ENCODE measurements around the gene SSH2. TPM values are rescaled to one million over a fixed set of nuclear protein-coding genes. Genes with fewer than 3 reads are reported as not detected.

Gene SSH2
- total RNA-seq, 1 donor = 77.5 TPM

- H3K4me3 ChIP-seq (ENCODE audit: low read length) = no peak overlapping the region
- no peaks in the 10 kb centered on the region for H3K9me3 ChIP-seq (ENCODE audit: low read depth, low read length)
Measured at GRCh38 chr17:29642171-29642611, 287.8 kb downstream of the SSH2 start.

GRCh38 chr17:29640981-29641642 lies 288.9 kb downstream of the SSH2 start:
- no peaks in the 10 kb centered on the region for H3K27me3 ChIP-seq (ENCODE audit: insufficient read depth, low read length)
- no peak overlapping the region for H3K4me3 ChIP-seq (ENCODE audit: low read length)
- no peaks in the 10 kb centered on the region for H3K9me3 ChIP-seq (ENCODE audit: low read depth, low read length)
- H3K4me1 ChIP-seq (ENCODE audit: insufficient read depth, low read length) = peaks cover 18% of the 10 kb centered on the region

More at GRCh38 chr17:29642171-29642611, 287.8 kb downstream of the SSH2 start:
- Histone ChIP-seq H3K27me3 (ENCODE audit: insufficient read depth, low read length) (no peaks in the 10 kb centered on the region), H3K4me1 (ENCODE audit: insufficient read depth, low read length) (peaks cover 18% of the 10 kb centered on the region)

- H3K27me3 ChIP-seq (ENCODE audit: insufficient read depth, low read length) = no peaks in the 10 kb centered on the region
- H3K9me3 ChIP-seq (ENCODE audit: low read depth, low read length) = no peaks in the 10 kb centered on the region
- no peak overlapping the region for H3K4me3 ChIP-seq (ENCODE audit: low read length)
- H3K4me1 ChIP-seq (ENCODE audit: insufficient read depth, low read length) = peaks cover 18% of the 10 kb centered on the region
Measured at GRCh38 chr17:29640413-29640812, 289.6 kb downstream of the SSH2 start.

DNA sequence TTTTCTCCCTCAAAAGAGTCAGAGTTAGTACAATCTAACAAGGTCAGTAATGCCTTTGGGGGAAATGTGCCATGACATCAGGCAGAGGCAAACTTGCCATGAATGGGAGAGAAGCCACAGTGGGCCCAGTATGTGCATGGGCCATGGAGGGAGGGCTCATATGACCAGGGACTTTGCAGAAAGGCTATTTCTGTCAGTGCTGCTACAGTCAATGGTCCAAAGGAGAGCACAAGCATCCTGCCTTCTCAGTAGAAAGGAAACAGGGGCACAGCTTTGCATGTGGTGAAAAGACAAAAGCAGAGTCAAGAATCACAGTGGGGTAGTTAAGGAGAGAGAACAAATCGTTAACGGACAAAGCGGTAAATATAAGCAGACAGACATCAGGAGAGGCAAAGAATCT lies 296.1 kb downstream of the SSH2 start:
- Histone ChIP-seq H3K4me1 (ENCODE audit: insufficient read depth, low read length) (no peaks in the 10 kb centered on the region), H3K27me3 (ENCODE audit: insufficient read depth, low read length) (no peaks in the 10 kb centered on the region), H3K9me3 (ENCODE audit: low read depth, low read length) (no peaks in the 10 kb centered on the region), H3K4me3 (ENCODE audit: low read length) (no peak overlapping the region)

- Histone ChIP-seq H3K9me3 (ENCODE audit: low read depth, low read length) (no peaks in the 10 kb centered on the region), H3K4me3 (ENCODE audit: low read length) (no peak overlapping the region), H3K27me3 (ENCODE audit: insufficient read depth, low read length) (no peaks in the 10 kb centered on the region), H3K4me1 (ENCODE audit: insufficient read depth, low read length) (no peaks in the 10 kb centered on the region)
Measured at GRCh38 chr17:29630630-29631193, 299.3 kb downstream of the SSH2 start.

GRCh38 chr17:29629839-29630238 lies 300.2 kb downstream of the SSH2 start:
- H3K27me3 ChIP-seq (ENCODE audit: insufficient read depth, low read length) = no peaks in the 10 kb centered on the region
- no peak overlapping the region for H3K4me3 ChIP-seq (ENCODE audit: low read length)
- no peaks in the 10 kb centered on the region for H3K9me3 ChIP-seq (ENCODE audit: low read depth, low read length)
- H3K4me1 ChIP-seq (ENCODE audit: insufficient read depth, low read length) = no peaks in the 10 kb centered on the region

GRCh38 chr17:29628644-29629043 lies 301.4 kb downstream of the SSH2 start:
- Histone ChIP-seq H3K9me3 (ENCODE audit: low read depth, low read length) (no peaks in the 10 kb centered on the region), H3K27me3 (ENCODE audit: insufficient read depth, low read length) (no peaks in the 10 kb centered on the region), H3K4me1 (ENCODE audit: insufficient read depth, low read length) (no peaks in the 10 kb centered on the region), H3K4me3 (ENCODE audit: low read length) (no peak overlapping the region)

GRCh38 chr17:29627951-29628350 lies 302.1 kb downstream of the SSH2 start:
- H3K9me3 ChIP-seq (ENCODE audit: low read depth, low read length) = no peaks in the 10 kb centered on the region
- H3K4me3 ChIP-seq (ENCODE audit: low read length) = no peak overlapping the region
- H3K4me1 ChIP-seq (ENCODE audit: insufficient read depth, low read length) = peaks cover 5% of the 10 kb centered on the region
- H3K27me3 ChIP-seq (ENCODE audit: insufficient read depth, low read length) = no peaks in the 10 kb centered on the region

- no peak overlapping the region for H3K4me3 ChIP-seq (ENCODE audit: low read length)
Measured at GRCh38 chr17:29625037-29625750, 304.8 kb downstream of the SSH2 start.

GRCh38 chr17:29624586-29624985 lies 305.4 kb downstream of the SSH2 start:
- Histone ChIP-seq H3K9me3 (ENCODE audit: low read depth, low read length) (no peaks in the 10 kb centered on the region), H3K27me3 (ENCODE audit: insufficient read depth, low read length) (no peaks in the 10 kb centered on the region), H3K4me1 (ENCODE audit: insufficient read depth, low read length) (peaks cover 17% of the 10 kb centered on the region), H3K4me3 (ENCODE audit: low read length) (no peak overlapping the region)

More at GRCh38 chr17:29625037-29625750, 304.8 kb downstream of the SSH2 start:
- H3K4me1 ChIP-seq (ENCODE audit: insufficient read depth, low read length) = peaks cover 17% of the 10 kb centered on the region
- no peaks in the 10 kb centered on the region for H3K9me3 ChIP-seq (ENCODE audit: low read depth, low read length)
- no peaks in the 10 kb centered on the region for H3K27me3 ChIP-seq (ENCODE audit: insufficient read depth, low read length)

GRCh38 chr17:29623283-29623647 lies 306.8 kb downstream of the SSH2 start:
- H3K4me1 ChIP-seq (ENCODE audit: insufficient read depth, low read length) = peaks cover 19% of the 10 kb centered on the region
- no peaks in the 10 kb centered on the region for H3K27me3 ChIP-seq (ENCODE audit: insufficient read depth, low read length)
- no peaks in the 10 kb centered on the region for H3K9me3 ChIP-seq (ENCODE audit: low read depth, low read length)
- no peak overlapping the region for H3K4me3 ChIP-seq (ENCODE audit: low read length)

- Histone ChIP-seq H3K27me3 (ENCODE audit: insufficient read depth, low read length) (no peaks in the 10 kb centered on the region), H3K4me3 (ENCODE audit: low read length) (peak within 1 kb of the TSS; percentile 36), H3K4me1 (ENCODE audit: insufficient read depth, low read length) (peaks cover 26% of the 10 kb centered on the region), H3K9me3 (ENCODE audit: low read depth, low read length) (no peaks in the 10 kb centered on the region)
Measured at GRCh38 chr17:29622337-29623282, 307.4 kb downstream of the SSH2 start, which contains the start of gene CORO6. Gene CORO6 (minus strand): TSS chr17:29622912. CDS start chr17:29621421, 1,491 bp downstream.

- Histone ChIP-seq H3K4me1 (ENCODE audit: insufficient read depth, low read length) (peaks cover 34% of the 10 kb centered on the region), H3K9me3 (ENCODE audit: low read depth, low read length) (no peaks in the 10 kb centered on the region), H3K27me3 (ENCODE audit: insufficient read depth, low read length) (peaks cover under 1% of the 10 kb centered on the region), H3K4me3 (ENCODE audit: low read length) (no peak overlapping the region)
Measured at GRCh38 chr17:29621751-29622194, 308.3 kb downstream of the SSH2 start.

GRCh38 chr17:29620779-29621500 lies 309.1 kb downstream of the SSH2 start:
- peaks cover 9% of the 10 kb centered on the region for H3K27me3 ChIP-seq (ENCODE audit: insufficient read depth, low read length)
- no peak overlapping the region for H3K4me3 ChIP-seq (ENCODE audit: low read length)
- H3K9me3 ChIP-seq (ENCODE audit: low read depth, low read length) = no peaks in the 10 kb centered on the region
- peaks cover 43% of the 10 kb centered on the region for H3K4me1 ChIP-seq (ENCODE audit: insufficient read depth, low read length)
